Glutamatergic neuron (in vitro differentiated cells): ENCODE measurements around the gene P2RY12. TPM values are rescaled to one million over a fixed set of nuclear protein-coding genes. Genes with fewer than 3 reads are reported as not detected.

ENCODE experiments used
- DNase-seq: peaks from one replicate; pipeline ENCODE4 v3.0.0; 2022
- H3K27ac Mint-ChIP-seq: one replicate; pipeline ENCODE4 v1.8.0; 2020; ENCODE audit warnings: mild to moderate bottlenecking, mixed read lengths, inconsistent platforms; ENCODE audit not compliant: unreplicated experiment
- H3K27me3 Mint-ChIP-seq: one replicate; pipeline ENCODE4 v1.8.0; 2020; ENCODE audit warnings: mild to moderate bottlenecking, moderate library complexity, mixed read lengths, inconsistent platforms; ENCODE audit not compliant: unreplicated experiment
- H3K36me3 Mint-ChIP-seq: one replicate; pipeline ENCODE4 v1.8.0; 2020; ENCODE audit warnings: mild to moderate bottlenecking, mixed read lengths, inconsistent platforms; ENCODE audit not compliant: unreplicated experiment
- H3K4me1 Mint-ChIP-seq: one replicate; pipeline ENCODE4 v1.8.0; 2020; ENCODE audit warnings: mild to moderate bottlenecking, low read depth, mixed read lengths, inconsistent platforms; ENCODE audit not compliant: unreplicated experiment
- H3K4me3 Mint-ChIP-seq: one replicate; pipeline ENCODE4 v1.8.0; 2020; ENCODE audit warnings: mild to moderate bottlenecking, mixed read lengths, inconsistent platforms; ENCODE audit not compliant: unreplicated experiment
- H3K9me3 Mint-ChIP-seq: one replicate; pipeline ENCODE4 v1.8.0; 2020; ENCODE audit warnings: mild to moderate bottlenecking, moderate library complexity, mixed read lengths, inconsistent platforms; ENCODE audit not compliant: unreplicated experiment
- CTCF ChIP-seq: fragments of 200-600 bp; sonication (generic); IDR thresholded peaks from one replicate; pipeline ENCODE4 v1.5.0; 2021; ENCODE audit not compliant: partially characterized antibody, unreplicated experiment
- total RNA-seq: library from RNA; stranded (reverse); fragmentation: NEBNext Ultra II Directional; extraction: Animal tissue kit (Norgen Biotek cat#: 25700); gene quantifications from one replicate; pipeline ENCODE4 v1.2.1, GENCODE V29; 2021; ENCODE audit not compliant: unreplicated experiment

Gene P2RY12
- total RNA-seq, 1 donor from 2014 or later = not detected

- H3K4me3 Mint-ChIP-seq = no peak overlapping the region
- no peaks in the 10 kb centered on the region for H3K27me3 Mint-ChIP-seq
- DNase-seq = no peak
- H3K4me1 Mint-ChIP-seq = no peaks in the 10 kb centered on the region
- H3K36me3 Mint-ChIP-seq = no peaks in the 10 kb centered on the region
- TF ChIP-seq CTCF = no peak
- H3K27ac Mint-ChIP-seq = no peak overlapping the region
- no peaks in the 10 kb centered on the region for H3K9me3 Mint-ChIP-seq
Observed at GRCh38 chr3:151403246-151403645, 18.7 kb upstream of the P2RY12 start.

- no peaks in the 10 kb centered on the region for H3K9me3 Mint-ChIP-seq
- H3K36me3 Mint-ChIP-seq = no peaks in the 10 kb centered on the region
Observed at GRCh38 chr3:151402349-151402748, 17.8 kb upstream of the P2RY12 start.

GRCh38 chr3:151400341-151400740, 15.8 kb upstream of the P2RY12 start:
- DNase-seq = no peak
- no peak for TF ChIP-seq CTCF
- no peaks in the 10 kb centered on the region for H3K9me3 Mint-ChIP-seq
- H3K27me3 Mint-ChIP-seq = no peaks in the 10 kb centered on the region
- no peak overlapping the region for H3K4me3 Mint-ChIP-seq
- H3K36me3 Mint-ChIP-seq = no peaks in the 10 kb centered on the region
- H3K4me1 Mint-ChIP-seq = no peaks in the 10 kb centered on the region
- H3K27ac Mint-ChIP-seq = no peak overlapping the region

More at GRCh38 chr3:151402349-151402748, 17.8 kb upstream of the P2RY12 start:
- no peak for DNase-seq
- Mint-ChIP-seq H3K4me1 (no peaks in the 10 kb centered on the region), H3K27me3 (no peaks in the 10 kb centered on the region), H3K4me3 (no peak overlapping the region), H3K27ac (no peak overlapping the region)
- no peak for TF ChIP-seq CTCF

- no peaks in the 10 kb centered on the region for H3K4me1 Mint-ChIP-seq
- no peaks in the 10 kb centered on the region for H3K9me3 Mint-ChIP-seq
- H3K27me3 Mint-ChIP-seq = no peaks in the 10 kb centered on the region
- H3K27ac Mint-ChIP-seq = no peak overlapping the region
- H3K4me3 Mint-ChIP-seq = no peak overlapping the region
- no peak for DNase-seq
- TF ChIP-seq CTCF = no peak
- H3K36me3 Mint-ChIP-seq = no peaks in the 10 kb centered on the region
Observed at GRCh38 chr3:151398895-151399294, 14.3 kb upstream of the P2RY12 start.

GRCh38 chr3:151395806-151396205, 11.3 kb upstream of the P2RY12 start:
- no peaks in the 10 kb centered on the region for H3K27me3 Mint-ChIP-seq
- TF ChIP-seq CTCF = no peak
- no peak overlapping the region for H3K4me3 Mint-ChIP-seq
- DNase-seq = no peak
- no peaks in the 10 kb centered on the region for H3K4me1 Mint-ChIP-seq
- no peaks in the 10 kb centered on the region for H3K36me3 Mint-ChIP-seq
- H3K9me3 Mint-ChIP-seq = peaks cover 2% of the 10 kb centered on the region
- no peak overlapping the region for H3K27ac Mint-ChIP-seq
